Sigmoid colon (tissue), 6 donors: Measurements from ENCODE around the gene LOC101059915.

Source experiments
- DNase-seq: peaks from one replicate; pipeline ENCODE4 v3.0.0-alpha.2; 2019
- H3K27ac ChIP-seq, 4 donors: fragments of 200-600 bp; sonication (generic); one replicate each; pipeline ENCODE4 v1.5.1; 2016 to 2019; ENCODE audit warnings: mild to moderate bottlenecking in 1 of 4
- H3K27me3 ChIP-seq, 3 donors: fragments of 200-600 bp; sonication (generic); one replicate each; pipeline ENCODE4 v1.5.1; 2019; ENCODE audit warnings: mild to moderate bottlenecking in 1 of 3
- H3K36me3 ChIP-seq, 4 donors: fragments of 200-600 bp; sonication (generic); one replicate each; pipeline ENCODE4 v1.5.1; 2016 to 2019
- H3K4me1 ChIP-seq, 4 donors: fragments of 200-600 bp; sonication (generic); one replicate each; pipeline ENCODE4 v1.5.1; 2017 to 2019
- H3K4me3 ChIP-seq, 4 donors: fragments of 200-600 bp; sonication (generic); one replicate each; pipeline ENCODE4 v1.5.1; 2017 to 2019; ENCODE audit warnings: mild to moderate bottlenecking in 2 of 4, moderate library complexity in 1 of 4
- H3K9me3 ChIP-seq, 4 donors: fragments of 200-600 bp in 3 of 4; sonication (generic) in 3 of 4; one replicate each; pipeline versions ENCODE4 v1.5.1 to v1.6.1; 2013 to 2019
- CTCF ChIP-seq, 4 experiments: fragments of 450-650 bp in 3 of 4; fragments of 200-600 bp in 1 of 4; IDR thresholded peaks; one replicate each; pipeline ENCODE4 v1.5.1; 2016 to 2019; ENCODE audit warnings: antibody characterized with exemption in 4 of 4, mild to moderate bottlenecking in 3 of 4, moderate library complexity in 2 of 4
- EP300 ChIP-seq, 4 donors: sonication (generic); formaldehyde crosslinking; IDR thresholded peaks; one replicate each; pipeline ENCODE4 v1.6.1; 2017; ENCODE audit warnings: antibody characterized with exemption in 4 of 4
- POLR2A ChIP-seq, 2 donors: fragments of 450-650 bp; IDR thresholded peaks; one replicate each; pipeline ENCODE4 v1.6.1; 2016; ENCODE audit warnings: antibody characterized with exemption in 2 of 2, mild to moderate bottlenecking in 2 of 2, moderate library complexity in 2 of 2
- POLR2AphosphoS5 ChIP-seq, 4 donors: sonication (generic); formaldehyde crosslinking; IDR thresholded peaks; one replicate each; pipeline ENCODE4 v1.6.1; 2017; ENCODE audit warnings: antibody characterized with exemption in 4 of 4
- WGBS, 2 donors: extraction: QIAGEN DNeasy Blood & Tissue Kit; methylation state at CpG; one replicate each; pipeline ENCODE4 v1.1.7; 2013; 5-methylcytosine and 5-hydroxymethylcytosine counted together
- intact Hi-C: fragments of 100-400 bp; cut with DNase I; formaldehyde crosslinking; loops from one replicate; pipeline ENCODE4 v1.15.1; 2023
- donor health status: healthy with polysubstance abuse.
- donor health status: healthy.

The LOC101059915 gene

GRCh38 chrX:71627588-71628404, 39.5 kb upstream of the LOC101059915 start:
- Histone ChIP-seq H3K27ac (no peak overlapping the region), H3K27me3 (no peaks in the 10 kb centered on the region), H3K4me1 (peaks cover 0 to 10% (median 0%) of the 10 kb centered on the region in 4 donors), H3K4me3 (no peak overlapping the region), H3K36me3 (no peaks in the 10 kb centered on the region), H3K9me3 (no peaks in the 10 kb centered on the region)
- intact Hi-C loops = no loop called here
- TF ChIP-seq POLR2A (IDR thresholded peaks at IDR 0.05) (no peak), CTCF (IDR thresholded peaks at IDR 0.05) (no peak), EP300 (IDR thresholded peaks at IDR 0.05) (no peak), POLR2AphosphoS5 (IDR thresholded peaks at IDR 0.05) (no peak)
- WGBS, 2 donors = 76 to 85% methylated on average over 14 of the region's 14 CpGs
- DNase-seq = no peak

- no peaks in the 10 kb centered on the region for H3K4me1 ChIP-seq
- no peak for DNase-seq
- no peaks in the 10 kb centered on the region for H3K36me3 ChIP-seq
- H3K9me3 ChIP-seq = no peaks in the 10 kb centered on the region
- intact Hi-C loops = no loop called here
- 57 to 87% methylated on average over 2 of the region's 2 CpGs for WGBS, 2 donors
- no peak overlapping the region for H3K27ac ChIP-seq
- H3K27me3 ChIP-seq = no peaks in the 10 kb centered on the region
- TF ChIP-seq CTCF (IDR thresholded peaks at IDR 0.05) (no peak), EP300 (IDR thresholded peaks at IDR 0.05) (no peak), POLR2AphosphoS5 (IDR thresholded peaks at IDR 0.05) (no peak), POLR2A (IDR thresholded peaks at IDR 0.05) (no peak)
- H3K4me3 ChIP-seq = no peak overlapping the region
Measured at GRCh38 chrX:71629467-71629866, 37.9 kb upstream of the LOC101059915 start.

- Histone ChIP-seq H3K4me3 (no peak overlapping the region), H3K9me3 (no peaks in the 10 kb centered on the region), H3K27ac (no peak overlapping the region), H3K4me1 (peaks cover 0 to 7% (median 0%) of the 10 kb centered on the region in 4 donors), H3K27me3 (no peaks in the 10 kb centered on the region), H3K36me3 (no peaks in the 10 kb centered on the region)
- DNase-seq = no peak
- TF ChIP-seq POLR2AphosphoS5 (IDR thresholded peaks at IDR 0.05) (no peak), EP300 (IDR thresholded peaks at IDR 0.05) (no peak), CTCF (IDR thresholded peaks at IDR 0.05) (no peak), POLR2A (IDR thresholded peaks at IDR 0.05) (no peak)
- WGBS, 2 donors = 79 to 87% methylated on average over 10 of the region's 10 CpGs
- intact Hi-C loops = no loop called here
Measured at GRCh38 chrX:71632923-71633657, 34.3 kb upstream of the LOC101059915 start.

- DNase-seq = no peak
- TF ChIP-seq POLR2A (IDR thresholded peaks at IDR 0.05) (no peak), CTCF (IDR thresholded peaks at IDR 0.05) (no peak), EP300 (IDR thresholded peaks at IDR 0.05) (no peak), POLR2AphosphoS5 (IDR thresholded peaks at IDR 0.05) (no peak)
- WGBS, 2 donors = 92 to 96% methylated on average over 6 of the region's 6 CpGs
- no peaks in the 10 kb centered on the region for H3K9me3 ChIP-seq
- no peak overlapping the region for H3K4me3 ChIP-seq
- intact Hi-C loops = no loop called here
- peaks cover 0 to 7% (median 0%) of the 10 kb centered on the region in 4 donors for H3K4me1 ChIP-seq
- no peaks in the 10 kb centered on the region for H3K27me3 ChIP-seq
- no peak overlapping the region for H3K27ac ChIP-seq
- H3K36me3 ChIP-seq = no peaks in the 10 kb centered on the region
Measured at GRCh38 chrX:71634366-71634765, 33.0 kb upstream of the LOC101059915 start.
